Measurements from ENCODE around the gene RNF144A.

- TF ChIP-seq, protein P1, sequence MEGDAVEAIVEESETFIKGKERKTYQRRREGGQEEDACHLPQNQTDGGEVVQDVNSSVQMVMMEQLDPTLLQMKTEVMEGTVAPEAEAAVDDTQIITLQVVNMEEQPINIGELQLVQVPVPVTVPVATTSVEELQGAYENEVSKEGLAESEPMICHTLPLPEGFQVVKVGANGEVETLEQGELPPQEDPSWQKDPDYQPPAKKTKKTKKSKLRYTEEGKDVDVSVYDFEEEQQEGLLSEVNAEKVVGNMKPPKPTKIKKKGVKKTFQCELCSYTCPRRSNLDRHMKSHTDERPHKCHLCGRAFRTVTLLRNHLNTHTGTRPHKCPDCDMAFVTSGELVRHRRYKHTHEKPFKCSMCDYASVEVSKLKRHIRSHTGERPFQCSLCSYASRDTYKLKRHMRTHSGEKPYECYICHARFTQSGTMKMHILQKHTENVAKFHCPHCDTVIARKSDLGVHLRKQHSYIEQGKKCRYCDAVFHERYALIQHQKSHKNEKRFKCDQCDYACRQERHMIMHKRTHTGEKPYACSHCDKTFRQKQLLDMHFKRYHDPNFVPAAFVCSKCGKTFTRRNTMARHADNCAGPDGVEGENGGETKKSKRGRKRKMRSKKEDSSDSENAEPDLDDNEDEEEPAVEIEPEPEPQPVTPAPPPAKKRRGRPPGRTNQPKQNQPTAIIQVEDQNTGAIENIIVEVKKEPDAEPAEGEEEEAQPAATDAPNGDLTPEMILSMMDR (IDR thresholded peaks at IDR 0.05): no peak
- TF ChIP-seq POLR2A (IDR thresholded peaks at IDR 0.05): no peak
These were observed 39.4 kb downstream of the RNF144A start for GRCh38 chr2:6956566-6956965.
